Activated CD4-positive, alpha-beta T cell treated with anti-CD3 and anti-CD28 coated beads, Interleukin-2, Interleukin-4, amounts not matched to agents 100 ng/mL and 50 ng/mL, durations not matched to agents 16 hours and 8 hours (primary cell): ENCODE data around the gene TOP2A.

Experiments
- DNase-seq: peaks from one replicate; pipeline ENCODE4 v3.0.0-alpha.2; 2020; ENCODE audit warnings: low spot score

The TOP2A gene

DNA sequence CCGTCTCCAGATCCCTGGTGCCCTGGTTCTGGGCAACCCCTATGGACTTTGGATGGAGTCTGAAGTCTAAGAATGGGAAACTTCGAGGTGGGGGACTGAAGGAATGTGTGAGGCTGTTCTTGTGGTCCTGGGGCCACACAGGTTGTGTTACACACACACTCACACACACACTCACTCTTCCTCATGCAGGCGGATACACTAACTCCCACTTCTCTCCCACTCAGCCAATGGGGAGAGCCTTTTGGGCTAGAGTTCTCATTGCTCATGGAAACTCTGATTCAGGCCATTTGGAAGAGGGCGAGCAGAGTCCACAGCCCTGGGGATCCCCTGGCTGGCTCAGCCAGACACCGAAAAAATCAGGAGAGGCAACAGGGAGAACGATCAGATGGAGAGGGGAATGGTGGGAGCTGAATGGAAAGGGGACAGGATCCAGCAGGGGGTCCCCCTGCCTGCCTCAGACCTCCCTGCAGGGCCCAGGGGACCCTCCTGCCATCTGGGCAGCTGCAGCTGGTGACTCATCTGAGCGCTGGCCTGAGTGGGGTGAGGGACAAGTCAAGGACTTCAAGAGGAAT is 34.6 kb upstream of the TOP2A start:
- no peak for DNase-seq

DNA sequence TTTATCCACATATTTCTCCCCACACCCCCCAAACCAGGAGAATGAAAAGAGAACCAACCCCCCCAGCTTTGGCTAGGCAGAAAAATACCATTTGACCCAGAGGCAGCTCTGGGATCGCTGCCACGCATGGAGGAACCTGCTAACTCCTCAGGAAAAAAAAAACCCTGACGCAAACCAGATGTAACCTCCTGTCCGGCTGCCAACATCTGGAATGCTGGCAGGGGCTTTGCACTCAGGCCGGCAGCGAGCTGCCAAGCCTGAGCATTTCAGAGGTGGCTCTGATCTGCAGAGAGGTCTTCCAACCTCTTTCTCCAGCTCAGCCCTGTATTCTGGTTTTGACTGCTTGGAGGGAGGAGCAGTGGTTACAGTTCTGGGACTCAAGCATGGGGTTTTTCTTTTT is 33.7 kb upstream of the TOP2A start:
- DNase-seq = no peak

DNA sequence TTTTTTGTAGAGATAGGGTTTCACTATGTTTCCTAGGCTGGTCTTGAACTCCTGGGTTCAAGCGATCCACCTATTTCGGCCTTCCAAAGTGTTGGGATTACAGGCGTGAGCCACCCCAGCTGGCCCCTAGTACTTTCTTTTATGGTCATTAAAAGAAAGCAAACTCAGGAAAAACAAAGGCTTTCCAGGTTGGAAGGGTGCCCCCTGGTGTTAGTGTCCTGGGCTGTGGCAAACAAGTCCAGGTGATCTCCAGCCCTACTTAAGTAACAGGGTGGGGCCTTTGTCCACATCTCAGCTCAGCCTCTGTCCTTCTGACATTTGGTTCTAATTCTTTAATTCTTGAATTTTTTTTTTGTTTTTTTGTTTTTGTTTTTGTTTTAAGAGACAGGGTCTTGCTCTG is 32.5 kb upstream of the TOP2A start:
- DNase-seq = peak; percentile 30

DNA sequence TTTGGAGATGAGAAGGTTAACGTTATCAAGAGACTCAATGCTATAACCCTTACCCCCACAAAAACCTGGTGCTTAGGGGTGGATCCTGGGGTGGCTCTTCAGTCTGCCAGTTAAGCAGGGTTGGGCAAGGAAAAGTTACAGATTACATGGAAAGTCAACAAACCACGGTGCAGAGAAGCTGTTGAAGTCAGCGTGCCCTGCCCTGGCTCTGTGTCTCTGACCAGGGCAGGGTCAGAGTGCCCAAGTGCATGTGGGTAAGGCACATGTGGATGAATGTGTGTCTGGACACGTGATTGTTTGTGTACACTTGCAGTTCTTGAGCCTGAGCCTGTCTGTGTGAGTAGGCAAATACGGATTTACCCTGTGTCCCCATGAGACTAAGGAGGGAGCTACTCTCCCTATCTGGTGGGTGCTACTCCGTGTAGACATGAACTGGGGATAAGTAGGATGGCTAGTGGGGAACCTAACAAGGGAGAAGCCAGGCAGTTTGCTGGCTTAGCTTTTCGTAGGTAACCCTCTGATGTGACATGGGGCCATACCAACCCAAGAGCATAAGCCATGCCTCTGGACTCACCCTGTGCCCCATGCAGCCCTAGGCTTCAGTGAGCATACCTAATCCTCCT is 31.1 kb upstream of the TOP2A start:
- no peak for DNase-seq

DNA sequence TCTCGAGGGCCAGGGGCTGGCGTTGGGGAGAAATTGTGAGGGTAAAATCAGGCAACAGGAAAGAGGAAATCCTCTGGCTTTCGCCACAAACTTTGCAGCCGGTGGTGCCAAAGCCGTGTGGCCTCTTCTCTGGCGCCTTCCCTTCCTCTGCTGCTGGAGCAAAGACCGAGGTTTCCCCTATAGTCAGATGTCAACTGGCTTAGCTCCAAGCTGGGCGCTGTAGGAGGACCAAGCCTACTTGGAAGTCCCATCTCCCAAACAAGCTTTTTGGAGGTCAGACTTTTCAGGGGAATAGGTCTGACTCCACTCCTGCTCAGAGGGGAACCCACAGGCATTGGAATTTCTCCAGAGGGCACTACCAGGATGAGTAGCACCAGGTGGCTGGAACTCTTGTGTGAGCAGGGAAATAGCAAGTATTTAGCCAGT is 30.5 kb upstream of the TOP2A start:
- no peak for DNase-seq

DNA sequence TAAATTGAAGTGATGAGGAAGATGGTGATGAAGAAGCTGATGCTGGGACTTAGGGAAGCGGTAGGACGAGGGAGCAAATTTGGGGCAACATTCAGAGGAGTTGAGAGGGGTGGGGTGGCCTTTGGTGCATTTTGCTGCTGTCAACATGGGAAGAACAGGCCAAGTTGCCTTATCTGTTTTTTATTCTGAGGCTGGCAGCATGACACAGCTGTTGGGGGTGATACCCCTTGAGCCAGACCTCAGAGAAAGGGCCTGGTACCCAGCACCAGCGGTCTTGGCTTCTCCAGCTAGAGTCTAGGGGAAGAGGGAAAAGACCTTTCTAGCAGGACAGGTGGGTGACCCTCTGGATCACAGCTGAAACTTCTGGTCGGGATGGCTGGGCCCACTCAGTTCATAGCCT is 30.1 kb upstream of the TOP2A start:
- DNase-seq = no peak

DNA sequence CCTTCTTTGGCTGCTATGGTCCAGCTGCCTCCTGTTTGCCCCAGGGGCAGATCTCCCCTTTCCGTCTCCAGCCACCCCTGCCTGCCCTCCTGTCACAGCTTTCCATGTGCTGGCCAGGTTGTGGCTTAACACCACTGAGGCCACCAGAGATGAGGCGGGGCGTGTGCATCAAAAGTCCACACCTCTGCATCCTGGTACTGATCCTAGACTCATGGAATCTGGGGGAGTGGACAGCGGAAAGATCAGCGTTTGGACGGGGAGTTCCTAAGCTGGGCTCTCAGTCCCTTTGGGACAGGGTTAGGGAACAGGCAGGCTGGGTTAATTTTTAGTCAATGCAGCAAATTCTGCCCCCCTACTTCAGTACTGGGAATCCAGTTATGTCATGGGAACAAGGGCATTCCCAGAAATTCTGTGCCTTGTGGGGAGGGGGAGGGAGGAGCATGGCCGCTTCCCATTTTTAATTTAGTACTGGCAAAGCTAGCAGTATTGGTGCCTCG is 29.5 kb upstream of the TOP2A start:
- no peak for DNase-seq

DNA sequence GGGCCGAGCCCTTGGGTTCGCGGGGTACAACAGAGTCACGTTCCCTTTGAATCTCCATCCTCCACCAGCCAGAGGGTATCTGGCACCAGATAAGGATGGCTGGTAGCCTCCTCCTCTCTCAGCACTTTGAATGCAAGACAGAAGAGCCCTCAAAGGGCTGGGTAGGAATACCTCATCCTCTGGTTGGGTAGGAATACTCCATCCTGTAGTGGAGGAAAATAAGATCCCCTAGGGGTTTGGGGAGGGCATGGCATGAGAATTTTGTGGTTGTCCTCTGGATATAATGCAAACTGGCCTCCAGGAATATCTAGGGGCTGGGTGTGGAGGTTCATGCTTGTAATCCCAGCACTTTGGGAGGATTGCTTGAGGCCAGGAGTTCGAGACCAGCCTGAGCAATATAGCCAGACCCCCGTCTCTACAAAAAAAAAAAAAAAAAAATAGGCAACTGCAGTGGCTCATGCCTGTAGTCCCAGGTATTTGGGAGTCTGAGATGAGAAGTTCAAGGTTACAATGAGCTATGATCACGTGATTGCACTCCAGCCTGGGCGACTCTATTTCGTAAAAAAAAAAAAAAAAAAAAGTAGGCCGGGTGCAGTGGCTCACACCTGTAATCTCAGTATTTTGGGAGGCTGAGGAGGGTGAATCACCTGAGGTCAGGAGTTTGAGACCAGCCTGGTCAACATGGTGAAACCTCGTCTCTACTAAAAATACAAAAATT is 28.2 kb upstream of the TOP2A start:
- no peak for DNase-seq

DNA sequence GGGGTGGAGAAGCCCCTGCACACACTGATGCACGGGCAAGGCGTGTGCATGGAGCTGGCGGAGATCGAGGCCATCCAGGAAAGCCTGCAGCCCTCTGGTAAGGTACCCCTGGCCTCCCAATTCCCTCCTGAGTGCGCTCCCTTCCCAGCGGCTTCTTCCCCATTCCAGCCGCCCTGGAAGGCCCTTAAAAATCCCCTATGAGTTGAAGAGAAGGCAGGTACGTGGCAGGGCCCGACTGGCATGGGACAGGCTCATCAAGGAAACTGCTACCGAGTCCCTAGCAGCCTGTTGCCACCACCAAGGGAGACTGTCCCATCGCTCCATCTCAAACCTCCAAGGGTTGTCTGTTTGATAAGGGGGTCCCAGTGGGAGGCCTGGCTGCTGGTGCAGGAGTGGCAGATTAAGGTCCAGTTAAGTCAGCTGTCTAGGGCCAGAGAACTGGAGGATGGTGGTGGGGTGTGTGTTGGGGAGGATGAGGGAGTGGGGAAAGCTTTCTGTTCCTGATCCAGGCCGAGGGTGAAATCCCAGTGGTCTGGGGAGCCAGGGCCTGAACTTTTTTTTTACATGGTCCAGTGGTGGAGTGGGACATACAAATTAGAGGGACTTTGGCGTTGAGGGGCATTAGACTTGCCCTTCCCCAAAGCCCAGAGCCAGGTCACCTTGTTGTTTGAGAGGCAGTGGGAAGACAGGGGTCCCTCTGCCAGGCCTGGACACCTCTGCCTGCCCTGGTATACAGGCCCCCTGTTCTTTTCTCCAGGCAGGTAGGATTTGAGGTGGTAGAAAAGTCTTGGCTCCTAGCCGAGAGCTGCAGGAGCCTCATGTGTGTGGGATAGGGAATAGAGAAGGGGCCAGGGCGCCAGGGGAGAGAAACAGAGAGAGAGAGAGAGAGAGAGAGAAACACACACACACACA is 26.5 kb upstream of the TOP2A start:
- no peak for DNase-seq

DNA sequence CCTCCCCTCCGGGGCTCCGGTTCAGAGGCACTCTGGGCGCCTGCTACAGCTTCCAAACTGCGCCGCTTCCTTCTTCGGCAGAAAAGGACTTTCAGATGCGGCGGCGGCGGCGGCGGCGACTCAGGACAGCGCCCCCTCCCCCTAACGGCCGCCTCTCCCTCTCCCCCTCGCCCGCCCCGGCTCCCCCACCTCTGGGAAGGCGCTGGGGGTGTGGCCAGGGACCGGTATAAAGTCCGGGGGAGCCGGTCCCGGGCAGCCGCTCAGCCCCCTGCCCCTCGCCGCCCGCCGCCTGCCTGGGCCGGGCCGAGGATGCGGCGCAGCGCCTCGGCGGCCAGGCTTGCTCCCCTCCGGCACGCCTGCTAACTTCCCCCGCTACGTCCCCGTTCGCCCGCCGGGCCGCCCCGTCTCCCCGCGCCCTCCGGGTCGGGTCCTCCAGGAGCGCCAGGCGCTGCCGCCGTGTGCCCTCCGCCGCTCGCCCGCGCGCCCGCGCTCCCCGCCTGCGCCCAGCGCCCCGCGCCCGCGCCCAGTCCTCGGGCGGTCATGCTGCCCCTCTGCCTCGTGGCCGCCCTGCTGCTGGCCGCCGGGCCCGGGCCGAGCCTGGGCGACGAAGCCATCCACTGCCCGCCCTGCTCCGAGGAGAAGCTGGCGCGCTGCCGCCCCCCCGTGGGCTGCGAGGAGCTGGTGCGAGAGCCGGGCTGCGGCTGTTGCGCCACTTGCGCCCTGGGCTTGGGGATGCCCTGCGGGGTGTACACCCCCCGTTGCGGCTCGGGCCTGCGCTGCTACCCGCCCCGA is 25.7 kb upstream of the TOP2A start, which contains the start of gene IGFBP4:
Gene IGFBP4, plus strand, starts transcription at position 255 of the 792 bp plus-strand sequence. Its CDS starts 286 bp downstream, at position 541.
- DNase-seq = peak; percentile 75

DNA sequence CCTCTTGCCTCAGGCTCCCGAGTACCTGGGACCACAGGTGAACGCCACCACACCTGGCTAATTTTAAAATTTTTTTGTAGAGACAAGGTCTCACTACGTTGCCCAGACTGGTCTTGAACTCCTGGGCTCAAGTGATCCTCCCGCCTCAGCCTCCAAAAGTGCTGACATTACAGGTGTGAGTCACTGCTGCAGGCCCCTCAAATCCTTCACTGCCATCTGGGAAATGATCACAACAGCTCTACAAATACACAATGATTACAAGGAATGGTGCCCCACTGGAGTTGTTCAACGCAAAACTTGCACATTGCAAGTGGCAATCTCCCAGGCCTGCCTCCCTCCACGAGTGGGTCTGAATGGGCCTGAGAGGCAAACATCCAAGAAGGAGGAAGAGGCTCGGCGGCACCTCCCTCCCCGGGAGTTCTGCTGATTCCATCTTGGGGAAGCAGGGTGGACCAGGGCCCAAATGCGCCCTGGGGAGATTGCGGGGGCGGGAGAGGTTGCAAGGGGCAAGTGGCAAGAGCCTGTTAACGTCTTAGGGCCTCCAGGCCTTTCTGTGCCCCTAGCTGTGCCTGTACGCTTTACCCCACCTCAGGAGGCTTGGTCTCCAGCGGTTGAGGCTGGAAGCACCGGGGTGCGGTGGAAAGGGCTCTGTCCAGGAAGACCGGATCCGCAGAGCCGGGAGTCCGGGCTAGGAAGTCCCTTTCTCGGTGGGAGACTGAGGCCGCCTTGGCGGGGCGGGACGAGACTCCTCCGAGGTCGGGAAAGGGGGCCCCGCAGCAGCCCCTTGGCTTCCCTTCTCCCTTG is 24.9 kb upstream of the TOP2A start:
- DNase-seq = no peak

DNA sequence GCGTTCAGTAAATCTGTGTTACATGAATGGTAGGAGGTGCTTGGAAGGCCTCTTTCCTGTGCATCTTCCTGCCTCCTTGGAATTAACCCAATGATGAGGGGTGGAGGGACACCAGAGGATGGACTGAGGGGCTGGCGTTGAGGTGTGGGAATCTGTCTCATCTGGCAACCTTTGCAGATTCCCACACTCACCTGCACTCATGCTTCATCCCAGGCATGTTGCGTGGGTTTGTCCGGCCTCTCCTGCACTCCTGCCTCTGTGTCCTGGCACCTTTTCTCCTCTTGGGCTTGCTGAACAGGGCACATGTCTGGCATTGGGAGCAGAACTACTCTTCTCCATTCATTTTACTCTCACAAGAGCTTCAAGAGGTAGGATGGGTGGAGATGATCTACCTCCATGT is 22.5 kb upstream of the TOP2A start:
- DNase-seq = no peak

DNA sequence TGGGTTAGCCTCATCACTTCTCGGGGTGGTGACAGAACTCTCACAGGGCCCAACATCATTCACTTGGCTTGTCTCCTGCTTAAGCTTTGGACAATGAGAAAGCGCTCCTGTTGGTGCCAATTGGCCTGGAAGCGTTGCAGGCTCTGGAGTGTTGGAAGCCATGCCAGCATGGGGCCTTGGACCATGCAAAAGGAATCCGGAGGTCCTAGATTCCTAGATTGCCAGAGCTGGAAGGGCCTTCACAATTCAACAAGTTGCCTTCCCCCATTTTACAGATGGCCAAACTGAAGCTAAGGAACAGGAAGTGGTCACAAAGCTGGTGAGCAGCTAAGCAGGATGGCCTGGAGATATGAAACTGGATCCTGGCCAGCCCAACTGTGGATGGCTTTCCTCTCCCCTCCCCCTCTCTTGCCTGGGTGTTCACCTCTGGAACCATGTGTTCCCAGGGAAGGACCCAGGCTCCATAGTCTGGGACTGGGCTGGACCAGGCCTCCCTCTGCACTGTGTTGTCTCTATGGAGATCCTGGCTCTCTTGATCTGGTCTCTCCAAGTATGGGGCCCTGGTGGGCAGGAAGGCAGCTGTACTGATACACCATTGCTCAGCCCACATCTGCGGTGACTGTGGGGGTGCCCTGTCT is 19.5 kb upstream of the TOP2A start:
- DNase-seq = no peak

DNA sequence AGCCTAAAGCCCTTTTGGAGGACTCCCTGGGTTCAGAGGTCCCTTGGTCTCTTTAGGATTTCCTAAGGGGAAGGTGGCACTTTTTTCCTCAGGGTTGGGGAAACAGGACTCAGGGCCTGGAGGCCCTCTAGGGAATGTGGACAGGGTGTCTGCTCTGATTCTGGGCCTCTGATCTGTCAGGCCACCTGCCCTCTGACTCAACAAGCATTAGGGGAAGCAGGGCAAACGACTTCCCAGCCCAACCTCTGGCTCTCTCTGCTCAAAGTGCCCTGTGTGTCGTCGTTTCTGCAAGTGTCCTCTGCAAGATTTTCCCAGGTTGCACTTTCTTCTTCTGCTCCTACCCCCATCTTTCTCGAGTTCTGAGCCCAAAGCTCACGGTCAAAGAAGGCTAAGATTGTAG is 18.9 kb upstream of the TOP2A start:
- no peak for DNase-seq

DNA sequence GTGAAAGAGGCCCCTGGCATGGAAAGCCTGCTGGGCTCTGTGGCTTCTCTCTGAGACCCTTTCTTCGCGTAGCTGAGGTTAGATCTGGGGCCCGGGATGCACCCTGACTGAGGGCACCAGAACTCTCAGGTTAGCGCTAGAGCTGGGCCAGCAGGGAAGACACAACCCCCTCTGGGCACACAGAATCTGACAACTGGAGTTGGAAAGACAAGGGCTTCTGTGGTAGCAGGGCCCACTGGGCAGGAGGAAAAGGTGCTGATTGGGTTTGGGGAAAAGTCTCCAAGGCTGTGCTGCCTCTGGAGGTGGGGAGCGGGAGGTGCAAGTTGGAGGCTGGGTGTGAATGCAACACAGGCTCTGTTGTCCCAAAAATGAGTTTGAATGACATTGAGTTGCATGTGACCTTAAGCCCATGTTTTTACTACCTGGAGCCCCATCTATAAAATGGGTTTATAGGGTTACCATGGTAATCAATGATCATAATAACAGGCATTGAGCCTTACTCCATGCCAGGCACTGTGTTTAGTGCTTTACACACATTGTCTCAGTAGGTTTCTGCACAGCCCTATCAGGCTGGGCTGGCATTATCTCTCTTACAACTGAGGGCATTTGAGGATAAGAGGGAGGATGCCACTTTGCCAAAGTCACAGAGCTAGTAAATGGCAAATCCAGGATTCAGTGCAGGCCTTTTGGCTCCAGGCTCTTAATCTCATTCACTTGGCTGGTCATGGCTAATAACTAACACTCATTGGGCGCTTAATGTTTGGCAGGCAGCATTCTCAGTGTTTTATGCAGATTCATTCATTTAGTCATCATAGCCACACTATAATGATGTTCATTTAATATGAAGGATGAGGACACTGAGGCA is 16.1 kb upstream of the TOP2A start:
- DNase-seq = peak; percentile 27

DNA sequence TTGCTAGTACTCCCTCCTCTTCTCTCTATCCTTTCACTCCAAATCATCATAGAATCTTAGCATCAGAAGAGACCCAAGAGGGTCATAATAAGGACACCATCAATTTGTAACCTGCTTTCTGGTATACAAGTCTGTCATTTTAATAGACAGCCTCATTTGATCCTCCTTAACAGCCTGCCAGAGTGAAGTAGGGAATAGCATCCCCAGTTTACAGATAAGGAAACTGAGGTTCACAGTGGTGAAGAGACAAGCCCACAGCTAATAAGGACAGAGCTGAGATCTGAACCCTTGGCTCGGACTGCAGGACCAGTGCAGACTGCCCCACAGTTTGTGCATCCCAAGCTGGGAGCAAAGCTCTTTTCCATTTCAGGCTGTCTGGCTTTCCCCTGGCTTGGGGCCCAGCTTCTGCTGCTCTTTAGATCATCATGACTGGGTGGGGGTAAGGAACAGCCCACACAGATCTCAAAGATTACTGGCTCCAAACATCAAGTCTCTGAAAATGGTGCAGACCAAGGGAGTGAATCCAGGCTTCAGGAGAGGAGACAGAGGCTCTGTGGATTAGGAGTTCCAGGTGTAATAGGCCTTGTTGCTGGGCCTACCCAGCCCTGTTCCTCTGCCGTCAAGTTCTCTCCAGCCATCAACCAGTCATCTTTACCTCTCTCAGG is 15.3 kb upstream of the TOP2A start:
- DNase-seq = no peak

DNA sequence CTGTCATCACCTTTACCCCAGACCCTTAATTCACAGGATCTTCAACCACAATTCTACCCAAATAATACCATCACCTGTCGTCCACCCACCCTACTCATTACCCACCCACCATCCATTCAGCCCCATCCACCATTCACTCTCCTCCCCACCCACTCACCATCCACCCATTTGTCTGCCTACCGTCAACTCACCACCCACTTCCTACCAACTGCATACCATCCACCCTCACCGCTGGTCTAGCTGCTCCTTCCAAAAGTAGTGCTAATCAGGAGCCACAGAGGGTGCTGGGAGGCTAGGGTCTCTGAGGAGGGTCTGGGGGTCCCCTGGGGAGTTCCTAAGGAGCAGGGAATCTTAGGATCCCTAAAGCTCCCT is 13.5 kb upstream of the TOP2A start:
- DNase-seq = no peak
